MCF 10A (cell line): ENCODE measurements around the gene AKT1S1. TPM values are rescaled to one million over a fixed set of nuclear protein-coding genes. Genes with fewer than 3 reads are reported as not detected.

Source experiments
- BruUV-seq: library from RNA; stranded (reverse); fragments of 400-500 nt; replicated peaks from 2 replicates; lab custom pipeline; 2021; lab: Mats Ljungman, UMichigan
- CTCF ChIA-PET: fragments of 300-600 bp; sonication (Branson Sonifier 250); formaldehyde crosslinking; extraction: SDS; loops from one replicate; lab custom pipeline; 2021; ENCODE audit warnings: antibody characterized with exemption, inconsistent platforms; lab: Yijun Ruan, JAX
- POLR2A ChIA-PET: fragments of 300-600, 350-650 bp; sonication (Branson Sonifier 250); formaldehyde crosslinking; extraction: SDS; loops from one replicate; lab custom pipeline; 2020; ENCODE audit warnings: antibody characterized with exemption, inconsistent platforms; lab: Yijun Ruan, JAX
- DNase-seq: peaks from one replicate; pipeline ENCODE4 v3.0.0-alpha.2; 2018; ENCODE audit not compliant: unreplicated experiment
- H3K27ac Mint-ChIP-seq: one replicate; pipeline ENCODE4 v1.8.0; 2022; ENCODE audit warnings: mild to moderate bottlenecking, low read depth, mixed read lengths; ENCODE audit not compliant: unreplicated experiment
- H3K27me3 Mint-ChIP-seq: one replicate; pipeline ENCODE4 v1.8.0; 2022; ENCODE audit warnings: mixed read lengths; ENCODE audit not compliant: insufficient read depth, unreplicated experiment
- H3K36me3 Mint-ChIP-seq: one replicate; pipeline ENCODE4 v1.8.0; 2022; ENCODE audit warnings: mild to moderate bottlenecking, moderate library complexity, mixed read lengths; ENCODE audit not compliant: insufficient read depth, unreplicated experiment
- H3K4me1 Mint-ChIP-seq: one replicate; pipeline ENCODE4 v1.8.0; 2022; ENCODE audit warnings: mixed read lengths; ENCODE audit not compliant: insufficient read depth, unreplicated experiment
- H3K4me3 Mint-ChIP-seq: one replicate; pipeline ENCODE4 v1.8.0; 2022; ENCODE audit warnings: mild to moderate bottlenecking, moderate library complexity, mixed read lengths; ENCODE audit not compliant: unreplicated experiment
- H3K9me3 Mint-ChIP-seq: one replicate; pipeline ENCODE4 v1.8.0; 2022; ENCODE audit warnings: mixed read lengths; ENCODE audit not compliant: unreplicated experiment
- intact Hi-C: fragments of 100-400 bp; cut with micrococcal nuclease; formaldehyde crosslinking; loops from 2 replicates; pipeline ENCODE4 v1.14.1; 2022
- total RNA-seq: library from RNA; stranded (reverse); gene quantifications from 2 replicates; pipeline ENCODE4 v1.2.3, GENCODE V29; 2022
- TF ChIP-seq, protein P1 (sequence below): fragments of 200-600 bp; IDR thresholded peaks from one replicate; pipeline ENCODE4 v1.8.0; 2022; ENCODE audit warnings: antibody characterized with exemption, mild to moderate bottlenecking; ENCODE audit not compliant: unreplicated experiment

The AKT1S1 gene
- total RNA-seq, 1 experiment from 2014 or later: 74.7 TPM

DNA sequence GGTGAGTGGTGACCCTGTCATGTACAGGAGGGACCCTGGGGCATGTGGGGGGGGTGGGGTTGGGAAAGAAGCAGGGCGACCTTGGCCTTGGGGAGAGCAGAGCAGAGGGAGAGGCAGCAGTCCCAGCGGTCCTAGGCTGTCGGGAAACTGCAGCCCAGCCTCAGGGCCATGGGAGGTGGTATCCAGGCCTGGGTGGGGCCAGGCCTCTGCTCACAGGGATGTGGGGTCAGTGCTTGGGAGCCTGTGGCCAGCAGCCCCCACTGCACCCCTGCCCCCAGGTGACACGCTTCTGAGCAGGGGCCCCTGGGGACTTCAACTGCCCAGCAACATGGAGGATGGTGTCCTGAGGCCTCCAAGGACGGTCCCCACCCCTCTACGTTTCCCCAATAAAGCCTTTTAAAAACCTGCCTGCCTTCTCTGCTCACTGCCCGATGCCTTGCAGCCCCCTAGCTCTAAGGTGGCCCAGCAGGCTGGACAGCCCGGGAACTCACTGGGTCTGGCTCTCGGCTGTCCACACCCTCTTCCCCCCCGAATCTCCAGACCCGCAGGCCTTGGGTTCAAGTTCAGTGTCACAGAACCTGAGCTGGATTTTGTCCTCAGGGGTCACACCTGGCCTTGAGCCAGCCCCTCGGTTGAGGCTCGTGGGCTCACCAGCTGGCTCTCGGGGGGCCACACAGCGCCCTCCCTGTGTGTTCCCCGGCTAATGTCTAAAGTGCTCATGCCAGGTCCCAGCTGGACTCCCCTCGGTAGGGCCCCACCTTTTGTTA lies 16.6 kb downstream of the AKT1S1 start:
- CTCF ChIA-PET: no interaction called here
- Mint-ChIP-seq H3K4me3 (no peak overlapping the region), H3K27ac (no peak overlapping the region), H3K9me3 (no peaks in the 10 kb centered on the region), H3K4me1 (no peaks in the 10 kb centered on the region), H3K36me3 (peaks cover 82% of the 10 kb centered on the region), H3K27me3 (no peaks in the 10 kb centered on the region)
- POLR2A ChIA-PET: interaction anchor here (1.3 kb wide), 1 partner anchor 9 kb away, joined by 4 read pairs; no protein-coding TSS in a partner anchor
- TF ChIP-seq, protein P1, sequence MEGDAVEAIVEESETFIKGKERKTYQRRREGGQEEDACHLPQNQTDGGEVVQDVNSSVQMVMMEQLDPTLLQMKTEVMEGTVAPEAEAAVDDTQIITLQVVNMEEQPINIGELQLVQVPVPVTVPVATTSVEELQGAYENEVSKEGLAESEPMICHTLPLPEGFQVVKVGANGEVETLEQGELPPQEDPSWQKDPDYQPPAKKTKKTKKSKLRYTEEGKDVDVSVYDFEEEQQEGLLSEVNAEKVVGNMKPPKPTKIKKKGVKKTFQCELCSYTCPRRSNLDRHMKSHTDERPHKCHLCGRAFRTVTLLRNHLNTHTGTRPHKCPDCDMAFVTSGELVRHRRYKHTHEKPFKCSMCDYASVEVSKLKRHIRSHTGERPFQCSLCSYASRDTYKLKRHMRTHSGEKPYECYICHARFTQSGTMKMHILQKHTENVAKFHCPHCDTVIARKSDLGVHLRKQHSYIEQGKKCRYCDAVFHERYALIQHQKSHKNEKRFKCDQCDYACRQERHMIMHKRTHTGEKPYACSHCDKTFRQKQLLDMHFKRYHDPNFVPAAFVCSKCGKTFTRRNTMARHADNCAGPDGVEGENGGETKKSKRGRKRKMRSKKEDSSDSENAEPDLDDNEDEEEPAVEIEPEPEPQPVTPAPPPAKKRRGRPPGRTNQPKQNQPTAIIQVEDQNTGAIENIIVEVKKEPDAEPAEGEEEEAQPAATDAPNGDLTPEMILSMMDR: no peak
- BruUV-seq: TSS peak; percentile 33
- intact Hi-C loops: no loop called here
- no peak for DNase-seq

DNA sequence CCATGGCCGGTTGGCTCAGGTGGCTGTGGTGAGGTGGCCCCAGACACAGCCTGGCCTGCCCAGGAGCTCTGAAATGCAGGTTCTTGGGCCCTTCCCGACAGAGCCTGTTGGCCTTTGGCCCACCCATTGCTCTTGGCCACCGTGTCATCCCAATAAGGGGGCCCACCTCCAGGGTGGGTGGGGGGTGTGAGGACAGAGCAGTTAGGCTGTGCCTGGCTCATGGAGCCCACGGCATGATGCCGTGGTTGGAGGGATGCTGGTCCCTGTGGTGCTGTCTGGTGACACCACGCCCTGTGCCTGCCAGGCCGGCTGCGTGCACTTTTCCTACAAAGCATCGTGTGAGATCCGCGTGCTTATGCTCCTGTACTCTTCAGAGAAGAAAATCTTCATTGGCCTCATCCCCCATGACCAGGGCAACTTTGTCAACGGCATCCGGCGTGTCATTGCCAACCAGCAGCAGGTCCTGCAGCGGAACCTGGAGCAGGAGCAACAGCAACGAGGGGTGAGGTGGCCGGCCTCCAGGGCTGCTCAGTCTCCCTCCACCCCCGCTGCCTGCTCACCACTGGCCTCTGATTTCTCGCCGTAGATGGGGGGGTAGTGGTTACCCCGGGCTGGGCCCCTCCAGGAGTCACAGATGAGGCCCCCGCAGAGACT lies 17.3 kb downstream of the AKT1S1 start:
- no peaks in the 10 kb centered on the region for H3K9me3 Mint-ChIP-seq
- H3K36me3 Mint-ChIP-seq: peaks cover 79% of the 10 kb centered on the region
- H3K4me1 Mint-ChIP-seq: no peaks in the 10 kb centered on the region
- CTCF ChIA-PET: no interaction called here
- DNase-seq: no peak
- BruUV-seq: no TSS peak
- H3K27ac Mint-ChIP-seq: no peak overlapping the region
- H3K27me3 Mint-ChIP-seq: no peaks in the 10 kb centered on the region
- H3K4me3 Mint-ChIP-seq: no peak overlapping the region
- intact Hi-C loops: loop anchor here (10.0 kb wide), 1 partner anchor 185 kb away; the partner anchor contains the start of gene PRMT1
- POLR2A ChIA-PET: interaction anchor here (1.2 to 1.3 kb wide), 3 partner anchors 8 to 10 kb away, joined by 3 to 11 read pairs (median 4); partner anchors contain the start of gene PTOV1
- TF ChIP-seq, protein P1: no peak

DNA sequence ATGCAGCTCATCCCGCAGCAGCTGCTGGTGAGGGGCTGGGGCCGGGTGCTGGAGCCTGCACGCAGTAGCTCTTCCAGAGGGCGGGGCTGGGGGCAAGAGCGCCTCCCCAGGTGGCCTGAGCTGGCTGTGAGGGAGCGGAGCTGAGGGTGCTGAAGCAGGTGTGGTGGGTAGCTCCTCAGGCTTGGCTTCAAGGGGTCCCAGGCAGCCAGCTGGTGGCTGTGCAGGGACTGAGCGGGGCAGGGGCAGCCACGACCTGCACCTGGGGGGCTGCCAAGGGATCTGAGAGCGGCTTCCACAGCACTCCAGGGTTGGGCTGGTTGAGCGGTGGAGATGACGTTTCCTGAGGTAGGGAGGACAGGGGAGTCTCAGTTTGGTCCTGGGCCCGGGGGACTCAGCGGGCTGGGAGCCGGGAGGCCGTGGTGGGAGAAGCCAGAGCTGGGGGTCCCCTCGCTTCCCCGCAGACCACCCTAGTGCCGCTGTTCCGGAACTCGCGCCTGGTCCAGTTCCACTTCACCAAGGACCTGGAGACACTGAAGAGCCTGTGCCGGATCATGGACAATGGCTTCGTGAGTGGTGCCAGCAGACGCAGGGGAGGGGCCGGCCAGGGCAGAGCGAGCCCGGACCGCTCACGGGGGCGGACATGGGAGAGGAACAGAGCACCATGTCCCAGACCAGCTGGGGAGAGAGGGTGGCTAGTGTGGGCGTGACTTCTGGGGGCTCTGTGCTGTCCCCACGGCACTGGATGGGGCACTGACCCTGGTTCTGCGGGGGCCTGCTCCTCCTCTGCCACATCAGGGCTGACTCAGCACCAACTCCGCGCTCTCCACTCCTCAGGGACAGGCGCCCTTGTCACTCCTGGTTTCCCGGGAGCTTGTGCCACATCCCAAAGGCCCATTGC lies 18.8 kb downstream of the AKT1S1 start:
- Mint-ChIP-seq H3K27me3 (no peaks in the 10 kb centered on the region), H3K36me3 (peaks cover 65% of the 10 kb centered on the region), H3K9me3 (no peaks in the 10 kb centered on the region), H3K4me1 (peaks cover 6% of the 10 kb centered on the region), H3K4me3 (no peak overlapping the region), H3K27ac (no peak overlapping the region)
- CTCF ChIA-PET: interaction anchor here (0.6 kb wide), 1 partner anchor 8 kb away, joined by 3 read pairs; no protein-coding TSS in a partner anchor
- no peak for DNase-seq
- intact Hi-C loops: loop anchor here (10.0 kb wide), 1 partner anchor 184 kb away; the partner anchor contains the start of gene PRMT1
- BruUV-seq: no TSS peak
- TF ChIP-seq, protein P1: no peak
- POLR2A ChIA-PET: interaction anchor here (0.9 to 1.3 kb wide), 4 partner anchors 8 to 11 kb away, joined by 3 to 11 read pairs (median 3); partner anchors contain the start of gene PTOV1
